Neutrophil (primary cell): Measurements from ENCODE around the gene RPS6KB1.

Source experiments
- H3K27ac ChIP-seq: fragments of 200-600 bp; sonication (generic); 2 replicates; pipeline ENCODE4 v1.5.1; 2016; ENCODE audit warnings: mild to moderate bottlenecking, moderate library complexity
- H3K27me3 ChIP-seq: fragments of 200-600 bp; sonication (generic); 2 replicates; pipeline ENCODE4 v1.6.0; 2016; ENCODE audit warnings: mild to moderate bottlenecking
- H3K36me3 ChIP-seq: fragments of 200-600 bp; sonication (generic); 2 replicates; pipeline ENCODE4 v1.5.1; 2017
- H3K4me1 ChIP-seq, 2 experiments: fragments of 200-600 bp in 1 of 2; sonication (generic) in 1 of 2; 1 replicate in 1 of 2; 2 replicates in 1 of 2; pipeline versions ENCODE4 v1.5.1 to v1.6.1; 2013 to 2016; ENCODE audit warnings: low read depth in 1 of 2, low read length in 1 of 2, mild to moderate bottlenecking in 1 of 2, moderate library complexity in 1 of 2; ENCODE audit not compliant: control insufficient read depth in 1 of 2, insufficient read depth in 1 of 2
- H3K4me3 ChIP-seq, 2 experiments: fragments of 200-600 bp in 1 of 2; sonication (generic) in 1 of 2; 1 replicate in 1 of 2; 2 replicates in 1 of 2; pipeline ENCODE4 v1.5.1; 2013 to 2016; ENCODE audit warnings: low read depth in 1 of 2, low read length in 1 of 2, mild to moderate bottlenecking in 1 of 2, moderate library complexity in 1 of 2
- H3K9me3 ChIP-seq: fragments of 200-600 bp; sonication (generic); 2 replicates; pipeline ENCODE4 v1.5.1; 2016
- CTCF ChIP-seq: fragments of 200-600 bp; sonication (generic); IDR thresholded peaks from 2 replicates; pipeline ENCODE4 v1.5.1; 2016; ENCODE audit warnings: antibody characterized with exemption

The RPS6KB1 gene

DNA sequence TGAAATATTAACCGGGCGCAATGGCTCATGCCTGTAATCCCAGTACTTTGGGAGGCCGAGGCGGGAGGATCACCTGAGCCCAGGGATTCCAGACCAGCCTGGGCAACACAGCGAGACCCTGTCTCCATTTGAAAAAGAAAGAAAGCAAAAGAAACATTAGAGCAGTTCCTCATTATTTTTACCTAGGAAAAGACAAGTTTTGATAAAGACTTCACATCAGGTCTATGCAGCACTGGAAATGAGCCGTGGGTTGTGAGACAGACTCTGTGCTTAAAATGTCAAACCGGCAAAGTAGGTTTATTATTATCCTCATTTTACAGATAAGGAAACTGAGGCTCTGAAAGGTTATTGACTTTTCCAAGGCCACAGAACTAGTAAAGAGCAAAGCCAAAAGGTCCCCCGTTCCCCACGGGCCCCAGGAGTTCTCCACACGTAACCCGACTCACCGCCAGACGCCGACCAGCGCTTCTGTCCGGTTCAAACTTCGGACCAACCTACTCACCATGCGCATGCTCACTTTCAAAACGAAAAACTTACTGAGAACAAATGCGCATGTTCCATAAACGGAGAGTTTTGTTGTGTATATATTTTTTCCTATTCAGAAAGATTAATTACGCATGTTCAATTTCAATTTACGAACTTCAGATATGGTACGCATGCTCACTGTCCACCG, 534 bp upstream of the RPS6KB1 start:
- H3K27ac ChIP-seq: peak overlapping the region; percentile 82
- H3K9me3 ChIP-seq: no peaks in the 10 kb centered on the region
- peaks cover 22 to 26% of the 10 kb centered on the region in 2 experiments for H3K4me1 ChIP-seq
- peak overlapping the region; percentile 67 to 97 for H3K4me3 ChIP-seq
- H3K36me3 ChIP-seq: peaks cover 9% of the 10 kb centered on the region
- H3K27me3 ChIP-seq: no peaks in the 10 kb centered on the region
- no peak for TF ChIP-seq CTCF

GRCh38 chr17:59893676-59894100, 767 bp downstream of the RPS6KB1 start:
- Histone ChIP-seq H3K4me3 (peak overlapping the region; percentile 67 to 97), H3K9me3 (no peaks in the 10 kb centered on the region), H3K27ac (peak overlapping the region; percentile 82), H3K27me3 (no peaks in the 10 kb centered on the region), H3K36me3 (peaks cover under 1% of the 10 kb centered on the region), H3K4me1 (peaks cover 22 to 27% of the 10 kb centered on the region in 2 experiments)
- no peak for TF ChIP-seq CTCF

- Histone ChIP-seq H3K27me3 (no peaks in the 10 kb centered on the region), H3K4me1 (peaks cover 20 to 28% of the 10 kb centered on the region in 2 experiments), H3K9me3 (no peaks in the 10 kb centered on the region), H3K36me3 (no peaks in the 10 kb centered on the region), H3K4me3 (no peak overlapping the region), H3K27ac (no peak overlapping the region)
- no peak for TF ChIP-seq CTCF
These were observed 4.2 kb downstream of the RPS6KB1 start for GRCh38 chr17:59897090-59897489.

GRCh38 chr17:59899099-59899498, 6.2 kb downstream of the RPS6KB1 start:
- Histone ChIP-seq H3K4me3 (no peak overlapping the region), H3K36me3 (no peaks in the 10 kb centered on the region), H3K27ac (no peak overlapping the region), H3K27me3 (no peaks in the 10 kb centered on the region), H3K4me1 (peaks cover 7 to 16% of the 10 kb centered on the region in 2 experiments), H3K9me3 (no peaks in the 10 kb centered on the region)
- no peak for TF ChIP-seq CTCF

DNA sequence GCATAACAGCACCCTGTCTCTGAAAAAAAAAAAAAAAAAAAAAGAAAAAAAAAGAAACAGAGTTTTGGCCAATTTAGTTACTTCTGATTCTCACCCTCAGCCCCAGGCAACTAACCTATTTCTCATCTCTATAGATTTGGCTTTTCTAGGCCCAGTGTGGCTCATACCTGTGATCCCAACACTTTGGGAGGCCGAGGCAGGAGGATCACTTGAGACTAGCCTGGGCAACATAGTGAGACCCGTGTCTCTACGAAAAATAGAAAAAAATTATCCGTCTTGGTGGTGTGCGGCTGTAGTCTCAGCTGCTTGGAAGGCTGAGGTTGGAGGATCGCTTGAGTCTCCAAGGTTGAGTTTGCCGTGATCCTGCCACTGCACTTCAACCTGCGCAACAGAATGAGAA, 8.7 kb downstream of the RPS6KB1 start:
- no peak overlapping the region for H3K4me3 ChIP-seq
- TF ChIP-seq CTCF: no peak
- H3K27me3 ChIP-seq: no peaks in the 10 kb centered on the region
- no peaks in the 10 kb centered on the region for H3K9me3 ChIP-seq
- H3K4me1 ChIP-seq: peaks cover 0 to 10% of the 10 kb centered on the region in 2 experiments
- no peak overlapping the region for H3K27ac ChIP-seq
- H3K36me3 ChIP-seq: no peaks in the 10 kb centered on the region
